CD4-positive, alpha-beta T cell treated with Interleukin-1 beta for 1 hour (primary cell): ENCODE measurements around the gene RNF5.

Source experiments
- DNase-seq, 2 donors: peaks; one replicate each; pipeline ENCODE4 v3.0.0-alpha.2; 2020 to 2022

The RNF5 gene

DNA sequence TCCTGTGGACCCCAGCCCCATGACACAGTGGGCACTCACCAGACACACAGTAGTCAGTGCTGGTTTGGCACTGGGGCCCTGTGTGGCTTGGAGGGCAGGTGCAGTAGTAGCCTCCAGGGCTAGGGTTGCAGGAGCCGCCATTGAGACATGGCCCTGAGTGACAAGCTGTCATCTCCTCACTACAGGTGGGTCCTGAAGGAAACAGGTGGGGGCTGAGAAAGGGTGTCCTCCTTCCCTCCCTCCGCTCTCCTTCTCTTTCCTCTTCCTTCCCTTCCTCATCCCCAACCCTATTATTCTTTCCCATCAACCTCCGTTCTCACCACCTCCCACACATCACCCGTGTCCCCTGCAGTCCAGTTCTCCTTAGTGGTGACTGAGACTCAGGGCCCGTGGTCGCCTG, 35.4 kb downstream of the RNF5 start:
- no peak for DNase-seq

DNA sequence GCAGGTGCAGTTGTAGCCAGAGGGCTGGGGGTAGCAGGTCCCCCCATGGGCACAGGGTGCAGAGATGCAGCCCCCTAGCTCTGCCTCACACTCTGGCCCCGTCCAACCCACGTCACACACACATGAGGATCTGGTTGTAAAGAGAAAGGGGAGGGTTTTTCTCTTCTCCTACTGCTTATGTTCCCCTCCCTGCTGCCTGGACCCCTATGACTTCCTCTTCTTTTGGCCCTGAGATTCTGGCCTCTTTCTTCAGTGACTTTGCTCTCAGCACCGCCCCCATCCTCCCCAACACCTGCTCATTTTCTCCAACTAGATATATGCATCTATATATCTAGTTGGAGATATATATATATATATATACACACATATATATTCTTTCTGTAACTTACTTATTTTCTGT, 35.9 kb downstream of the RNF5 start:
- DNase-seq: no peak

DNA sequence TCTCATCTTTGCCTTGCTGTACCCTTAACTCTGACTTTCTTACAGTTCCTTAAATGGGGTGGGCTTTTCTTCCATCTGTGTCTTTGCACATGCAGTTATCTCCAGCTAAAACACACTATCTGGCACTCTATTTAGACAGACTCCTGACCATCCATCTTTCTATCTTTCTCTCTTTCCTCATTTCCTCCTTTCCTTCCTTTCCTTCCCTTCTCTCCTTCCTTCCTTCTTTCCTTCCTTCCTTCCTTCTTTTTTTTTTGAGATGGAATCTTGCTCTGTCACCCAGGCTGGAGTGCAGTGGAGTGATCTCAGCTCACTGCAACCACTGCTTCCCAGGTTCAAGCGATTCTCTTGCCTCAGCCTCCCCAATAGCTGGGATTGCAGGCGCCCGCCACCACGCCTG, 37.4 kb downstream of the RNF5 start:
- no peak for DNase-seq

DNA sequence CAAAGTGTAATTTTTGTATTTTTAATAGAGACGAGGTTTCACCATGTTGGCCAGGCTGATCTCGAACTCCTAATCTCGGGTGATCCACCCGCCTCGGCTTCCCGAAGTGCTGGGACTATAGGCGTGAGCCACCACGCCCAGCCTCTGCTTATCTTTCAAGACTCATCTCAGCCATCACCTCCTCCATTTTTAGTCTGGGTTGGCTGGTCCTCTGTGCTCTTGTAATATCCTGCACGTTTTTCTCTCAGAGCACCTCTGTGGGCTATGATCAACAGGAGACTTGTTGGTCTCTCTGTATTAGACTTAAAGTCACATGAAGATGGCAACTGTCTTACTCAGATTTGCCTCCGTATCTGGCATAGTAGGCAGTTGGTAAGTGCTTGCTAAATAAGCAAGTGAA, 38.1 kb downstream of the RNF5 start:
- DNase-seq: no peak

DNA sequence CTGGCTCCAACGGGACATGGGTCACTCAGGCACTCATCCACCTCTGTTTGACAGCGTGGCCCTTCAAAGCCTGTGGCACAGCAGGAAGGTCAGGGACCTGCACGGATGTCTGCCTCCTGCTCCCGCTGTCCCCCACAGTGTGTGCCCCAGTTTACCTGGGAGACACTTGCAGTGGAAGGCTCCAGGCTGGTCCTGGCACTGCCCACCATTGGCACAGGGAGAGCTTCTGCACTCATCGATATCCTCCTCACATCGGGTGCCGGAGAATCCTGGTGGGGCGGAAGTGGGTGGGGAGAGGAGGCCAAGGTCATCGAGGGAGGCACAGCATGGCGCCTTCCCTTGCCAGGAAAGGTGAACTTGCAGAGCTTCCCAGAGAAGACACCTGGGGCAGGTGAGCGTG, 38.8 kb downstream of the RNF5 start:
- DNase-seq: no peak

DNA sequence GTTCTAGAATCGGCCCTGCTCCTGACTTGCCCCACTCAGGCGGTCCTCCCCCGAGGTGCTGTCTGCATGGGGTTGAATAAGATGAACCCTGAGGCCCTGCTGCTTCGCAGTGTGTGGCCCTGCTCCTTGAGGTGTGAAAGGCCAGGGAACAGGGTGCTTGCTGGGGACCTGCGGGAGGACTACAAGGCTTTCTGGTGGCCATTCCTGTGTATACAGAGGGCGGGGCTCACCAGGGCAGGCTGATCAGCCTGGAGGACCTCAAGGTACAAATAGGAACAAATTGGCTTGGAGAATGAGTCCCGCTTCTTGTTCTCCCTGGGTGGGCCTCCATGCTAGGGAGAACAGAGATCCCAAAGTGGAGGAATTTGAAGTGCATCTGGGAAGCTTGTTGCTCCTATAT, 40.0 kb downstream of the RNF5 start:
- no peak for DNase-seq

DNA sequence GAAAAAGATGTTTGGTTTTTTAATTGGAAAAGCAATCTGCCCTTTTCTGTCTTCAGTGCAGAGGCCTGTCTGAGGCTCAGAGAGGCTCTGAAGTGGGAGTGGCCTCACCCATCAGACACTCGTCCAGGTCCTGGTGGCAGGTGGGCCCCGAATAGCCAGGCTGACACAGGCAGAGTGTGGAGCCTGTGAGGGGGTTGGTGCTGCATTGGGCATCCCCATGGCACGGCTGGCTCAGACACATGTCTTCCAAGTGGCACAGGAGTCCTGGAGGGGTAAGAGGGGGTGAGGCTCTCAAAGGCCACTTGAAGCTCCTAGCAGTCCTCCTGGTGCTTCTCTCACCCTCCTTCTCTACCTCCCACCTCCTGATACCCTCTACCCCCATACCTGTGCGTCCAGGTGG, 41.8 kb downstream of the RNF5 start:
- DNase-seq: no peak

DNA sequence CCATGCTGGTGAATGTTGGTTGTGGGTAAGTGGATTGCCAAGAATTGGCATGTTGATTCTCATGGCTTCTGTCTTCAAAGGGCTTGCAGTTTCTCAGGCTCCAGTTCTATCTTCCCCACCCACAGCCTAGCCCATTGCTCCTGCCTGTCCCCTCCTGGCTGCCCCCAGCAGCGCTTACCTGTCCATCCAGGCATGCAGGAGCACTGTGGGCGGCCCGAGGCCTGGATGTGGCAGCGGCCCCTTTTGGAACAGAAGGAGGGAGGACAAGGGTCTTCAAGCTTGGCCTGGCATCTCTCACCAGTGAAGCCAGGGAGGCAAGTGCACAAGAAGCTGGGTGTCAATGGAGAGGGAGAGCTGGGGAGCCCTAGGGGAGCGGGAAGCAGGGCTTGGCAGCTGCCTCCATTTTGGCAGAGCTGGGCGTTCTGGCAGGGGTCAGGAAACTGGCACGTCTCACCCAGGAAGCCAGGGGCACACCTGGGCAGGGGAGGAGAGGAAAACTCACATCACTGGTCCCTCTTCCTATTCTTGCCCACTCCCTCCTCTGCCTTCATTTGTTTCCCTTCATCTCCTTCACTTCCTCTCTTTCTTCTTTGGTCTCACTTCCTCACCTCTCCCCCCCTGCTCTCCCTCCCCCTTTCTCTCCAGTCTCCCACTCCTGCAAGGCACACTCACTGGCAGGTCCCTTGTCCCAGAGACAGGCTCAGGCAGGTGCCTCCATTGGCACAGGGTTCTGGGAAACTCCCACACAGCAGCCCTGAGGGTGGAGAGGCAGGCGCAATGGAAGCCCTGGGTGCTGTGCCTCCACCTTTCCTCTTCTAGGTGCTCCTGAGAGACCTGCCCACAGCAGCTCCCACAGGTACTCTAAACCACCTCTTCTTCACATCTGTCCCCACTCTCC, 44.4 kb downstream of the RNF5 start:
- DNase-seq: no peak

DNA sequence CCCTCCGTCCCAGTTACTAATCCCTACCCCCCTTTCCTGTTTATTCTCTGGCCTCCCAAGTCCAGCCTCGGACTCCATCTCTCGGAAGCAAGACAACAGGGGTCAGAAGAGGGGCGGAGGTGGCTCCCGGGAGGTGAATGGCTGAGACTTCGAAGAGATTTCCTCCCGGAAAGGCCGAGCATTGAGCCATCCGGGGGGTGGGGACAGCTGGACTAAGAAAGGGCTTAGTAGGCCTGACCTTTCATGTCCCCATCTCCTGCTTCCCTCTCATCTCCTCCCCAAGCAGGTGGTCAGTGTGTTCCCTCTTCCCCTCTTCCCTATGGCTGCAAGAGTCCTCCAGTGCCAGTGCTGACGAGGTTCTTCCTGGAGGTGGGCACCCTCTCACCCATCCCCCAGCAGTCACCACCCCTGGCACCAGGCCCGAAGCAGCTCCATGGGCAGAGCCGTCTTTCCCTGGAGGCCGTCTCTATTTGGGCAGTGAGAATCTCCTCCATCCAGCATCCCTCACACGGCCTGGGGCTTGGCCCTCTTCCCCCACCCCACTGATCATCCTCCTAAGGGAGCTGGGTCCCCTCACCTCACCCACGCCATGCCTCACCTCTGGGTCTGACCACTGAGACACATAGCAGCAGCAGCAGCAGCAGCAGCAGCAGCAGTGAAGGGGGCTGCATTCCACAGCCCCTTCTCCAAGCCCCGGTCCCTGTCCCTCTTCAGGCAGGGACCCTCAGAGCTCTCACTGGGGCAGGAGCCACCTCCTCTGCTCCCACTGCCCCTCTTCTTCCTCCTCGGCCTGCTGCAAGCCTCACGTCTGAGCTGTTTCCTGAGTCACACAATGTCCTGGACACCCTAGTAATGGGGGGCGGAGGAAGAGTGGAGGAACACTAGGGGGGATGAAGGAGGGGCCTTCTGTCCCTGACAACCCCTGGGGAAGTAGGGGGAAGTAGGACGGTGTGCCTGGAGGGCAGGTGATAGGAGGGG, 45.3 kb downstream of the RNF5 start, which contains the start of gene NOTCH4:
Gene NOTCH4 (minus strand): TSS at position 810 of the 978 bp plus-strand sequence. CDS start 139 bp downstream, at position 671.
- no peak for DNase-seq

DNA sequence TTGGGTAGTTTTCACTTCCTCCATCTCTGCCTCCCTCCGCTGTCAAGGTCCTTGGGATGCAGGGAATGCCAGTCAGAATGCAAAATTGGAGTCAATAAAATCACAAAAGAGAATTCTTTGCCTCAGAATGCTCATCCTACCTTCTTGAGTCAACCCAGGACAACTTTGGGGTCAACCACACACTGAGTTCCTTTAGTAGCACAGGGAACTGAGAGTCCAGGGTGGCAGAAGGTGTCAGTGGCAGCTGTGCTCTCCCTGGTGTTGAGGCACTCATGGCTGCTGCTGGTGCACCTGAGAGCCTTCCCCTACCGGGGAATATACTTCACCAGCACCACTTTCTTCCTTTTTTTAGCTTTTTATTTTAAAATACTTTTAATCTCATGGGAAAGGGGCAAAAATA, 46.5 kb downstream of the RNF5 start:
- no peak for DNase-seq

DNA sequence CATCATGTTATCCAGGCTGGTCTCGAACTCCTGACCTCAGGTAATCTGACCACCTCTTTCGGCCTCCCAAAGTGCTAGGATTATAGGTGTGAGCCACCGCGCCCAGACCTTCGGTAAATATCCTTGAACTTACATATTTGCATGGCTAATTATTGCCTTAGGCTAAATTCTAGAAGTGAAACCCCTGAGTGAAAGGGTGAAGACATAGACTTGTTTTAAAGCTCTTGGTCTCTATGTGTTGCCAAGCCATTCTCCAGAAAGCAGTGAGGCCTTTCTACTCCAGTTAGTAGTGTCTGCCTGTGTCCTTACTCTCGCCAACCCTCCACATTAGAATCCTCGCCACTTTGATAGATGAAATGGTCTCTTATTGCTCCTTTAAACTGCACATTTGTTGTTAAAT, 48.2 kb downstream of the RNF5 start:
- no peak for DNase-seq
